ENCODE results near the gene TSC1.

TSC1 gene

GRCh38 chr9:132939169-132939568 is 5.2 kb downstream of the TSC1 start:
- H3K36me3 ChIP-seq (ENCODE audit: control insufficient read depth in 2 of 2, insufficient read depth in 1 of 2, low read length in 2 of 2) = peaks cover 0 to 9% of the 10 kb centered on the region in 2 experiments; a peak in 1 of 3 replicates
- peaks cover 14% of the 10 kb centered on the region for H3K4me1 ChIP-seq (ENCODE audit: control insufficient read depth, insufficient read depth, low read length)
- no peaks in the 10 kb centered on the region for H3K9me3 ChIP-seq (ENCODE audit: control insufficient read depth, insufficient read depth, low read depth, low read length)
- H3K4me3 ChIP-seq (ENCODE audit: low read depth, low read length) = no peak overlapping the region
- ChIA-PET POLR2A (interaction anchor here (0.5 kb wide), 1 partner anchor 22 kb away, joined by 3 read pairs; no protein-coding TSS in a partner anchor), CTCF (interaction anchor here (0.7 kb wide), 1 partner anchor 37 kb away, joined by 3 read pairs; no protein-coding TSS in a partner anchor)
- H3K27ac ChIP-seq (ENCODE audit: extremely low read depth, low read depth, low read length) = no peak overlapping the region
- no peak for TF ChIP-seq ZNF548 (tag by site-specific recombination; IDR thresholded peaks at IDR 0.05)

GRCh38 chr9:132937463-132937901 is 6.9 kb downstream of the TSC1 start:
- H3K27ac ChIP-seq (ENCODE audit: extremely low read depth, low read depth, low read length) = no peak overlapping the region
- H3K4me3 ChIP-seq (ENCODE audit: low read depth, low read length) = no peak overlapping the region
- POLR2A ChIA-PET = no interaction called here
- H3K4me1 ChIP-seq (ENCODE audit: control insufficient read depth, insufficient read depth, low read length) = peaks cover 10% of the 10 kb centered on the region; the same call in 1 of the 2 replicates
- CTCF ChIA-PET = interaction anchor here (0.8 to 3.5 kb wide), 2 partner anchors 22 to 35 kb away, joined by 3 to 19 read pairs; no protein-coding TSS in a partner anchor
- H3K9me3 ChIP-seq (ENCODE audit: control insufficient read depth, insufficient read depth, low read depth, low read length) = no peaks in the 10 kb centered on the region
- peaks cover 0 to 21% of the 10 kb centered on the region in 2 experiments; a peak in 1 of 3 replicates for H3K36me3 ChIP-seq (ENCODE audit: control insufficient read depth in 2 of 2, insufficient read depth in 1 of 2, low read length in 2 of 2)
- TF ChIP-seq GLIS2 (tag by site-specific recombination; IDR thresholded peaks at IDR 0.05) = 0 out of 2 replicates have a peak, but pooled peaks have one; percentile 19
- TF ChIP-seq ZNF426 (tag by site-specific recombination; IDR thresholded peaks at IDR 0.05) = no peak
- TF ChIP-seq SETDB1 (IDR thresholded peaks at IDR 0.05; ENCODE audit: insufficient read length, low read length) = peak; percentile 27

DNA sequence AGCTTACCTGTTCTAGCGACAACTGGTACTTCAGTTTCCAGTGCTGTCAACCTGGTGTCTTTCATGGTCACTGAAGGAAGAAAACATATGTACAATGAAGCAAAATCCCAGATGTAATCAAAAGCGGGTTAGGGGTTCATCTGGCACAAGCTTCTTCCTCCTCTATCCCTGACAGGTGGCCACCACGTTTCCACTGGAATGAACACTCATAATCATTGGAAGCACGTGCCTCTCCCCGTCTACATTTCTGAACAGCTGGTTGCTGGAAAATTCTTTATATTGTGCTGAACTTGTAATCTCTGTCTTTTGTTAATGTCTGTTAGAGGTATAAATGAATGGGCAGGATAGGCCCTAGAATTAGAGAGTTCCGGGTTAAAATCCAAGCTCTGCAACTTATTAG is 9.4 kb downstream of the TSC1 start:
- CTCF ChIA-PET = interaction anchor here (0.6 to 3.5 kb wide), 5 partner anchors 13 to 1169 kb away, joined by 3 to 19 read pairs (median 4); no protein-coding TSS in a partner anchor
- Histone ChIP-seq H3K36me3 (ENCODE audit: control insufficient read depth in 2 of 2, insufficient read depth in 1 of 2, low read length in 2 of 2) (peaks cover 0 to 31% of the 10 kb centered on the region in 2 experiments; a peak in 1 of 3 replicates), H3K4me3 (ENCODE audit: low read depth, low read length) (no peak overlapping the region), H3K4me1 (ENCODE audit: control insufficient read depth, insufficient read depth, low read length) (no peaks in the 10 kb centered on the region), H3K27ac (ENCODE audit: extremely low read depth, low read depth, low read length) (no peak overlapping the region), H3K9me3 (ENCODE audit: control insufficient read depth, insufficient read depth, low read depth, low read length) (no peaks in the 10 kb centered on the region)
- POLR2A ChIA-PET = interaction anchor here (1.1 to 1.9 kb wide), 2 partner anchors 10 to 40 kb away, joined by 3 to 16 read pairs; partner anchors contain the start of gene TSC1
- TF ChIP-seq ZNF777 (tag by site-specific recombination; IDR thresholded peaks at IDR 0.05; ENCODE audit: borderline replicate concordance) = no peak
- no peak for TF ChIP-seq GLIS1 (tag by site-specific recombination; IDR thresholded peaks at IDR 0.05)
- no peak for TF ChIP-seq ZEB2 (tag by site-specific recombination; IDR thresholded peaks at IDR 0.05)
- TF ChIP-seq SP7 (tag by site-specific recombination; IDR thresholded peaks at IDR 0.05) = no peak
- no peak for TF ChIP-seq ZNF239 (tag by site-specific recombination; IDR thresholded peaks at IDR 0.05)
- no peak for TF ChIP-seq ZBTB20 (tag by site-specific recombination; IDR thresholded peaks at IDR 0.05)
- TF ChIP-seq ZNF362 (tag by site-specific recombination; IDR thresholded peaks at IDR 0.05) = no peak
- TF ChIP-seq ZNF623 (tag by site-specific recombination; IDR thresholded peaks at IDR 0.05) = no peak
- TF ChIP-seq, protein P1, sequence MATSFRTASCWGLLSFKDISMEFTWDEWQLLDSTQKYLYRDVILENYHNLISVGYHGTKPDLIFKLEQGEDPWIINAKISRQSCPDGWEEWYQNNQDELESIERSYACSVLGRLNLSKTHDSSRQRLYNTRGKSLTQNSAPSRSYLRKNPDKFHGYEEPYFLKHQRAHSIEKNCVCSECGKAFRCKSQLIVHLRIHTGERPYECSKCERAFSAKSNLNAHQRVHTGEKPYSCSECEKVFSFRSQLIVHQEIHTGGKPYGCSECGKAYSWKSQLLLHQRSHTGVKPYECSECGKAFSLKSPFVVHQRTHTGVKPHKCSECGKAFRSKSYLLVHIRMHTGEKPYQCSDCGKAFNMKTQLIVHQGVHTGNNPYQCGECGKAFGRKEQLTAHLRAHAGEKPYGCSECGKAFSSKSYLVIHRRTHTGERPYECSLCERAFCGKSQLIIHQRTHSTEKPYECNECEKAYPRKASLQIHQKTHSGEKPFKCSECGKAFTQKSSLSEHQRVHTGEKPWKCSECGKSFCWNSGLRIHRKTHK (tag by site-specific recombination; IDR thresholded peaks at IDR 0.05) = no peak
- no peak for TF ChIP-seq ZNF654 (tag by site-specific recombination; IDR thresholded peaks at IDR 0.05; ENCODE audit: low read depth)

DNA sequence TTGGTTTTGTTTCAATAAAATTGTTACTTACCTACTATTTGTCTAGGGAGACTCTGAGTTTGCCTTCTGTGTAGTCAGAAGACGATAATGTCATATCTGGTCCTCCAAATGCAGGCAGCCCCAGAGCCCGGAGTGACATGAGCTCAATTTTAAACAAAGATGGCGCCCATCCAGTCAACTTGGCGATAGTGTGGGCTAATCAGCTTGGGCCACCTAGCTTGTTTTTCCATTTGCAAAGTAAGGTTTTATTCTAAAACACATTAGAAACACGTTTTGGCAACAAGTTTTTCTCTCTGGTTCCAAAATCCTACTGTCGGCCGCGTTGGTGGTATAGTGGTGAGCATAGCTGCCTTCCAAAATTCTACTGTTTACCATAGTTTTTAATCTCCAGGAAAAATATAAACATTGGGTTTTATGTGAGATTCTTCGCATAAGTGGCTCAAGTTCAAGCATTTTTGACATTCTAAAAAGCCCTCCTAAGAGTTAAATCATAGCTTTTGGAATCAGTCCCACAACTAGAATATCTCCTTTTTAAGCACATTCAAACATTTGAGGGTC is 13.2 kb downstream of the TSC1 start:
- POLR2A ChIA-PET = no interaction called here
- Histone ChIP-seq H3K4me3 (ENCODE audit: low read depth, low read length) (no peak overlapping the region), H3K4me1 (ENCODE audit: control insufficient read depth, insufficient read depth, low read length) (no peaks in the 10 kb centered on the region), H3K36me3 (ENCODE audit: control insufficient read depth in 2 of 2, insufficient read depth in 1 of 2, low read length in 2 of 2) (peaks cover 0 to 62% of the 10 kb centered on the region in 2 experiments), H3K27ac (ENCODE audit: extremely low read depth, low read depth, low read length) (no peak overlapping the region), H3K9me3 (ENCODE audit: control insufficient read depth, insufficient read depth, low read depth, low read length) (no peaks in the 10 kb centered on the region)
- CTCF ChIA-PET = interaction anchor here (1.3 to 5.3 kb wide), 3 partner anchors 12 to 46 kb away, joined by 4 to 27 read pairs (median 14); partner anchors contain the start of gene GFI1B
- no peak for TF ChIP-seq ZNF354C (tag by site-specific recombination; IDR thresholded peaks at IDR 0.05; ENCODE audit: borderline replicate concordance, low read depth)
- TF ChIP-seq ZNF585B (tag by site-specific recombination; IDR thresholded peaks at IDR 0.05) = no peak
- no peak for TF ChIP-seq ZNF830 (tag by site-specific recombination; IDR thresholded peaks at IDR 0.05; ENCODE audit: low read depth)
- no peak for TF ChIP-seq ZNF670 (tag by site-specific recombination; IDR thresholded peaks at IDR 0.05; ENCODE audit: low read depth)
- no peak for TF ChIP-seq IKZF3 (tag by site-specific recombination; IDR thresholded peaks at IDR 0.05)
- TF ChIP-seq ZNF704 (tag by site-specific recombination; IDR thresholded peaks at IDR 0.05) = no peak
- no peak for TF ChIP-seq ZNF660 (tag by site-specific recombination; IDR thresholded peaks at IDR 0.05)
- TF ChIP-seq ZNF600 (tag by site-specific recombination; IDR thresholded peaks at IDR 0.05) = no peak
- TF ChIP-seq ZBTB7A (tag by site-specific recombination; IDR thresholded peaks at IDR 0.05; ENCODE audit: low read depth) = no peak
